HG02970 (cell line): Measurements from ENCODE around the gene MIF.
"Not testable (repeated sequence)": the region's sequence is repeated elsewhere in the genome, so short reads cannot be mapped to it uniquely, and the experiment has no call there.

Experiments
- ATAC-seq: cut with Tn5 transposase; IDR thresholded peaks from one replicate; pipeline ENCODE4 v1.9.1; 2021; ENCODE audit warnings: mild to moderate bottlenecking, moderate library complexity, moderate number of reproducible peaks; ENCODE audit not compliant: unreplicated experiment, low FRiP score

The MIF gene

GRCh38 chr22:23899042-23899745, 5.0 kb downstream of the MIF start:
- ATAC-seq, result no peak

DNA sequence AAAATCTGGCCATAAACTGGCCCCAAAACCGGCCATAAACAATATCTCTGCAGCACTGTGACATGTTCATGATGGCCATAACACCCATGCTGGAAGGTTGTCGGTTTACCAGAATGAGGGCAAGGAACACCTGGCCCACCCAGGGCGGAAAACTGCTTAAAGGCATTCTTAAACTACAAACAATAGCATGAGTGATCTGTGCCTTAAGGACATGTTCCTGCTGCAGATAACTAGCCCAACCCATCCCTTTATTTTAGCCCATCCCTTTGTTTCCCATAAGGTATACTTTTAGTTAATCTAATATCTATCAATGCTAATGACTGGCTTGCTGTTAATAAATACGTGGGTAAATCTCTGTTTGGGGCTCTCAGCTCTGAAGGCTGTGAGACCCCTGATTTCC, 6.0 kb downstream of the MIF start:
- not testable (repeated sequence) for ATAC-seq

DNA sequence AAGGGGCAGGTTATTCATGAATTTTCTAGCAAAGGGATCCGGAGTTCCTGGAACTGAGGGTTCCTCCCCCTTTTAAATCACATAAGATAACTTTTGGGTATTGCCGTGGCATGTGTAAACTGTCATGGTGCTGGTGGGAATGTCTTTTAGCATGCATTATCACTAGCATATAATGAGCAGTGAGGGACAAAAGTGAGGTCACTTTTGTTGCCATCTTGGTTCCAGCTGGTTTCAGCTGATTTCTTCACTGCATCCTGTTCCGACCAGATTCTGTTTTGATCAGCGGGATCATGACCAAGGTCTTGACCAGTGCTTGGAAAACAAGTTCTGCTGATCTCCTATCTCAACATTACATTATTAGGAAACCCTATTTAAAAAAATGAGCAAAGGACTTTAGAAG, 7.4 kb downstream of the MIF start:
- no peak for ATAC-seq

- ATAC-seq, result no peak
Observed at GRCh38 chr22:23903328-23903971, 9.3 kb downstream of the MIF start.

DNA sequence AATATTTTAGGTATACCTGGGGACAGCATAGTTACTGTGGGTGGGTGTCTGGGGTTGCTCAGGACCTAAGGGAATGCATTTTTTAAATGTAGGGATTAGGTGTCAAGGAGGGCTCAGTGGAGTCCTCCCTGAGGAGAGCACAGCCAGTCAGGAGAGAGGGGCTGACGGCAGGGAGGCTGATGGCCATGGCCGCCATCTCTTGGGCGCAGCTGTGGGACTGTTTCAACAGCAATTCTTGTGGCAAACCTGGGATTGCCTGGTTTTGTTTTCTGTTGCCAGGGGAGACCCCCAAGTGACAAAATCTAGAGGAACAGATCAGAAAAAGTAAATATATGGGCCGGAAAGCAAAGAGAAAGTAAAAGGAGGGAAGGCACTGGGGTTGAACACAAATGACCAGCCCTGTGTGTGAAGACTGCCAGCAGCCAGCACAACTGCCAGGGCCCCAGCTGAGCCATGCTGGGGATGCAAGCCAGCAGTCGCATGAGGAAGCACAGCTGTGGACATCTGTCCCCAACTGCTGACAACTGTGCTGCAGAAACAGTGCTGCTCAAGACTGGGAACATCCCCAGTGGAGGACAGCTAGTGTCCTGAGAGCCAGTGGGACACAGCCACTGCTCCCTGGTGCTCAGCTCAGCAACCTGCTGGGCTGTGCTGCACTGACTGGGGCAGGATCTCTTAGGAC, 10.5 kb downstream of the MIF start:
- ATAC-seq, result no peak

DNA sequence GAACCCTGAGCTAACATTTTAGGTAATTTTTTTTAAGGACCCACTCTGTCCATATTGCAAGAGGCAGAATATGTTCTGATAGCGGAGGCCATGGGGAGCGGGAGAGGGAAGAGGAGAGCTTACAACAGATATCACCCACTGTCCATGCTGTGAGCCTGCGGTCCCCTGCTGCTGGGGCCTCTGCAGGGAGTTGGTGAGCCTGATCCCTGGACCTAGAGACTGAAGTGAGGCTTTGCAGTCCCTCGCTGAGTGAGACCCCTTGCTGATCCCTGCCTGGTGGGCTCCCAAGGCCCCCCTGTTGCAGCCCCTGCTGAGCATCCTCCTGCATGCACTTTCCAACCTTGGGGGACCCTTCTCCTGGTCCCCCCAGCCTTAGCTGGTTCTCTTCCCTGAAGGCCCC, 12.5 kb downstream of the MIF start:
- ATAC-seq, result no peak

- not testable (repeated sequence) for ATAC-seq
Observed at GRCh38 chr22:23907423-23907822, 13.2 kb downstream of the MIF start.

DNA sequence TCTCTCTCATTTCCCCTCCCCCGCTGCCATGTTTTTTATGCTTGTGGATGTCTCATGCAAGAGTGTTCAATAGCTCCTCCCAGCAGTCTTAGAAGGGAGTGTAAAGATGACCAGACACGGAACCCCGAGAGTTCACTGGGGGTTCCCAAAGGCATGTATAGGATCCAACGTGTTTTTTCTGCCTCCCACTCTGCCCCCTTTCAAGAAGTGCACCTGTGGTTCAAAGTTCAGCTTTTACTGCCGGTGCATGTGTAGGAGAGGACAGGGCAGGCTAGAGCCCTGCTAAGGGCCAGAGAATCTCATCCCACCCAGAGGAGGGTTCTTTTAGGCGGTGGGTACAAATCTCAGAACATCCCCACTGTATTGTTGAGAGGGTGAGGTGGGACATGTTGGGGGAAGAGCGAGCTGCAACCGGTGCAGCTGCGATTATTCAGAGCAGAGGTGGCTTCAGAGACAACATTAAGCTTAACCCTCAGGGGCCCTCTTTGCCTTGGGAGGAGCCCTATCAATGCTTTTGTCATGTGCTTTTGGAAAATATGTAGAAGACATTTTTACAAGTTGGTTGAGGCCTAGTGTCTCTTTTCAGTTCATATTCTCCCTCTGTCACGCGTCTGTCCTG, 14.5 kb downstream of the MIF start:
- no peak for ATAC-seq

GRCh38 chr22:23909296-23909898, 15.2 kb downstream of the MIF start:
- ATAC-seq, result no peak

- no peak for ATAC-seq
Observed at GRCh38 chr22:23910496-23911190, 16.5 kb downstream of the MIF start.

DNA sequence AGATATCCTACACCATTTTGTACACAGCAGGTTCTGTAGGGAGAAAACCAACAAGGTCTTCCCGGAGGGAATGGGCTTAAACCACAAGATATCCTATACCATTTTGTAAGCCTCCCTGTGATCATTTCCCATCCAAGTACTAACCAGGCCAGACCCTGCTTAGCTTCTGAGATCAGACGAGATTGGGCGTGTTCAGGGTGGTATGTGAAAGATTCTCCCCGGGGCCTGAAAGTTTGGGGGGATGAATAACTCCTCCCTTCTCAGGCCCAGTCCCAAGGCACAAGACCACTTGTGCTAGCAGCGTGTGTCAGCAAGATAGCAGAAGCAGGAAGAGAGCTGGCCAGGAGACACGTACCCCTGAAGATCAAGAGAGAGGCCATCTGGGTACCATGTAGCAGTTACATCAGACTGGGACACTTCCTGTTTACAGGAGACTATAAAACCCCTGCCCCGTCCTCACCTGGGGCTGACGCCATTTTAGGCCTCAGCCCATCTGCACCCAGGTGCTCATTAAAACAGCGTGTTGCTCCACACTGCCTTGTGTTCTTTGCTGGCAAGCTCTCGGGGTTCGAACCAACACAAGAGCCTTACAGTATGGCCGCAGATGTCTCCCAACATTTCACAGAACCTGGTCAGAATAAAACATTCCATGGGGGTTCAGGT, 17.3 kb downstream of the MIF start:
- no peak for ATAC-seq

GRCh38 chr22:23912293-23912903, 18.2 kb downstream of the MIF start:
- no peak for ATAC-seq

DNA sequence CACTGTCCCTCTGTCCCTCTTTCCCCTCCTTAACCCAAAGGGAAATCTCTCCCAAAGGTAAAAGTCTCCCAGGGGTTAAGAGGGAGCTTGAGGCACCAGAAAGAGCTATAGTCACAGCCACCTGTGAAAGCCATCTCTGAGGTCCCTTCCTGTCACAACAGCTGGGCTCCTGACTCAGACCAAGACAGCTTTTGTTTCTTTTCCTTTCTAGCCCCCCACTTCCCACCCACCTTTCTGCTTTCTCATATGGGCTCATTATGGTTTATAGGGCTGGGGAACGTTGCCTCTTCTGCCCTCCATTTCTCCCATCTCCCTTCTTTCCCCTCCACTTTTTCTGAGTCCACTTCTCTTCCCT, 19.1 kb downstream of the MIF start:
- no peak for ATAC-seq

DNA sequence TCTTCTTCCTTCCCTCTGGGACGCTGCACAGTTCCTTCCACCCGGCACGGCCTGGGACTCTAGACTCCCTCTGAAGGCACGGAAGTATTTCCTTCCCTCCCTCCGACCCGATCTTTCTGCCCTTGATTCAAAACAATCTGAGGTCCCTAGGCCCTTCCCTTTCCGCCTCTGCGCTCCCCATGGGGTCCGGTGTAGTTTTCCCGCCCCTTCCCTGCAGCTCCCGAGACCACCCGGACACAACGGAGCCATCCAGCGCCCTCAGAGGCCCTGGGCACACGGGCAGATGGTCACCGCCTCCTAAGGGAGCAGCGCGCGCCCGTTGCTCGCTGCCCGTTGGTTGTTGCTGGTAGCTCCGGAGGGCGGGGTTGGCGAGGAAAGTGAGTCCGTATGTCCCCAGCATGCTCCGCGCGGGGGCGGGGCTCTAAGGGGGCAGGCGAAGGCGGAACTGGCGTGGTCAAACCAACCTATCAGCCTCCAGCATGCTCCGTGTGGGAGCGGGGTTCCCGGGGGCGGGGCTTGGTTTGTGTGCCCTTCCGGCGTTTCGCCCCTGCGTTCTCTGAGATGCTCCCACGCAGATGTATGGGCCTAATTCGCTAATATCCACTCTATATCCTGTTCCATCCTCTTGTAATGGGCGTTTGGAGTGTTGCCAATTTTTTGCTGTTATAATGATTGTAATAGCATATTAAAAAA, 19.6 kb downstream of the MIF start:
- peak; percentile 97 for ATAC-seq

DNA sequence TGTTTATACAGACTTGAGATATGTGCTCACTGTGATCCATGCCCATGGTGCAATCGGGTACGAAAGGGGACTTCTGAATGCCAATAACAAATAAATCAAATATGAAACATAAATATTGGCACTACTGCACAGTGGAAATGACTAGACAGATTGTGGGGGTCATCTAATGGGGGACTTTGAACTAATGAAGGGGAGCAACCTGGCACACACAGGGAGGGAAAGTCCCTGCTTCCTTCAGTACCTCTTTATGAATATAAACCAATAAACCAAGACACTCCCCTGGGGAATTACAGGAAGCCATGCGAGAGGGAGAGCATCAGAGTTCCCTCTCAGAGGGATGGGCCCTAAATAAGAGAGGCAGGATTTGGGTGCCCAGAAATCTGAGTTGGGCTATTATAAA, 21.1 kb downstream of the MIF start:
- no peak for ATAC-seq

DNA sequence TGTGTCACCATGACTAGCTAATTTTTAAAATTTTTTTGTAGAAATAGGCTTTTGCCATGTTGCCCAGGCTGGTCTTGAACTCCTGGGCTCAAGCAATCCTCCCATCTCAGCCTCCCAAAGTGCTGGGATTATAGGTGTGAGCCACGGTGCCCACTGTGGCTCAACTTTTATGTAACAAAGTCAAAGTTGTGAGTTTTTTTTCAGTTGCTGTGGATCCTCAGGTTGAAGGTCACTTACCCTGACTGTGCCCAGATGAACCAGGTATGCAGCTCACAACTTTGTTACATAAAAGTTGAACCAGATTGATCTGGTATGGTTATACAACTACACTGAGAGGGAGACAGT, 26.1 kb downstream of the MIF start:
- ATAC-seq, result not testable (repeated sequence)

DNA sequence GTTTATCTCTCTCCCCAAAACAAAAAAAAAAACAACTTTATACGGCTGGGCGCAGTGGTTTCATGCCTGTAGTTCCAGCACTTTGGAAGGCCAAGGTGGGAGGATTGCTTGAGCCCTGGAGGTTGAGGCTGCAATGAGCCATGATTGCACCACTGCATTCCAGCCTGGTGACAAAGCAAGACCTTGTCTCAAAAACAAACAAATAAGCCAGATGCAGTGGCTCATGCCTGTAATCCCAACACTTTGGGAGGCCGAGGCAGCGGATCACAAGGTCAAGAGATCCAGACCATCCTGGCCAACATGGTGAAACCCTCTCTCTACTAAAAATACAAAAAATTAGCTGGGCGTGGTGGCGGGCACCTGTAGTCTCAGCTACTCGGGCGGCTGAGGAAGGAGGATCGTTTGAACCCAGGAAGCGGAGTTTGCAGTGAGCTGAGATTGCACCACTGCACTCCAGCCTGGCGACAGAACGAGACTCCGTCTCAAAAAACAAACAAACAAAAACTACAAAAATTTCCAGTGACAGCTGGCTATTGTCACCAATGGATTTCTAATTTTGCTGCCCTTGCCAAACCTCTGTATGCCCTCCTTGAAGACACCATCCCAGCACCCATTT, 27.5 kb downstream of the MIF start:
- not testable (repeated sequence) for ATAC-seq

DNA sequence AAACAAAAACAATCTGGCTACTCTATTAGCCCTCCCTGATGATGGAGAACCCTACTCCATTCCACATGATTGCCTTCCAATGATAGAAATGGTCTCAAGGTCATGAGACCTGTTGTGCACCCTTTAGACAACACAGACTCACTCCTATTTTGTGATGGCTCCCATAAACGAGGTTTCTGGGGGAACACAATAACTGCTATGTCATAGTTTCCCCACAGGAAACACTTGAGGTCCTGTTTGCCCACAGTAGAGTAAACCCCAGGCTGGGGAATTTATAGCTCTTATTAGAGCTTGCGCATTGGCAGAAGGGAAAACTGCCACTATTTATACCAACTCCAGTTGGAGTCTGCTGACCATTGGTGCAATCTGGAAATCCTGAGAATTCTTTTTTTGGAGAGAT, 28.7 kb downstream of the MIF start:
- no peak for ATAC-seq
